PC-9 (cell line): ENCODE measurements around the gene SNCB.

ENCODE experiments used
- CTCF ChIP-seq: fragments of 200-600 bp; sonication (generic); conservative IDR thresholded peaks from 2 replicates; pipeline ENCODE4 v1.6.1; 2017; ENCODE audit warnings: mixed run types, antibody characterized with exemption, mild to moderate bottlenecking, moderate library complexity
- EZH2 ChIP-seq: fragments of 200-600 bp; sonication (generic); IDR thresholded peaks from 2 replicates; pipeline ENCODE4 v1.8.0; 2017; ENCODE audit warnings: antibody characterized with exemption, low read depth

- no peak for TF ChIP-seq EZH2
- TF ChIP-seq CTCF: no peak
Observed at GRCh38 chr5:176678584-176678983, 48.2 kb upstream of the SNCB start.
